ENCODE measurements around the gene GARIN5B. TPM values are rescaled to one million over a fixed set of nuclear protein-coding genes. Genes with fewer than 3 reads are reported as not detected.

The GARIN5B gene
- total RNA-seq, 1 donor from 2014 or later = not detected

- no peak for DNase-seq
- intact Hi-C loops (cut with DNase I) = no loop called here
- no peak for ATAC-seq (ENCODE audit: poor library complexity)
These were observed 51.3 kb downstream of the GARIN5B start for GRCh38 chr19:55311797-55312196.

GRCh38 chr19:55311397-55311796 lies 51.7 kb downstream of the GARIN5B start:
- intact Hi-C loops (cut with DNase I) = no loop called here
- DNase-seq (no peak), ATAC-seq (ENCODE audit: poor library complexity) (no peak)

DNA sequence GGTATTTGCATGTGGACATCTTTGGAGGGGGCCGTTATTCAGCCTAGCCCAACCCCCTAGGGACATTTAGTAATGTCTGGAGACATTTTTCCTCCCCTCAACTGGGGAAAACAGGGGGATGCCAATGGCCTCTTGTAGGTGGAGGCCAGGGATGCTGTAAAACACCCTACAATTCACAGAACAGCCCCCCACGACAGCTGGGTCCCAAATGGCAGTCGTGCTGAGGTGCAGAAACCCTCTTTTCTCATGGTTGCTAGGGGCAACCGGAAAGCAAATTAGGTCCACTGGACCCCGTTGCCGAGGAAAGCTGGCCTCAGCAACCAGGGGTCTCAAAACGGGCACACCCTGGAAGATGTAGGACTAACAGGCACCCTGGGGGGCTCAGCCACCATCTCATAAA lies 52.6 kb downstream of the GARIN5B start:
- no peak for DNase-seq
- no peak for ATAC-seq (ENCODE audit: poor library complexity)
- intact Hi-C loops (cut with DNase I) = no loop called here

DNA sequence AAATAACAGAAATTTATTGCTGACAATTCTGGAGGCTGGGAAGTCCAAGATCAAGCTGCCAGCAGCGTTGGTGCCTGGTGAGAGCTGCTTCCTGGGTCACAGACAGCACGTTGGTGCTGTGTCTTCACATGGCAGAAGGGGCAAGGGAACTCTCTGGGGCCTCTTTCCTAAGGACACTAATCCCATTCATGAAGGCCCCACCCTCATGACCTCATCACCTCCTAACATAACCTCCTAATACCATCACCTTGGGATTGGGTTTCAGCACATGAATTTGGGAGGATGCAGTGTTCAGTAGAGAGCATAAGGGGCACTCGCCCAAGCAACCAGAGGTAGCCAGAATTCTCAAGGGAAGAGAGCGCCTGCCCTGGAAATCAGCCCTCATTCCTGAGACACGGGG lies 53.6 kb downstream of the GARIN5B start:
- DNase-seq (no peak), ATAC-seq (ENCODE audit: poor library complexity) (no peak)
- intact Hi-C loops (cut with DNase I) = no loop called here

DNA sequence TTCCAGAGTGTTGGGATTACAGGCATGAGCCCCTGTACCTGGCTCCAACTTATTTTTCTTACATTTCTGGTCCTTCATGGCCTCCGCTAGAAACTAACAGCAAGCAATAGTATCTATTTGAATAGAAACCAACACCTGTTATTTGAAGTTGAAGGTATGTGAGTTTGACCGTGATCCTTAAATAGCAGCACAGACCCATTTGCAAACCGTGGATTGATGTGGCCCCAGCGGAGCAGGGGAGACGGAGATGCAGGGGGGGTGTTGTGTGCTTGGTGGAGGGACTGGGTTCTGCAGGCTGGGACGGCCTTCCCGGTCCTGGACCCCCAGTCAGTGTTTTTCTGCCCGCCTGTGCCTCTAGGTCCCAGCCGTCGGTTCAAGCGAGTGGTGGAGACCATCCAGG lies 54.8 kb downstream of the GARIN5B start:
- intact Hi-C loops (cut with DNase I) = no loop called here
- ATAC-seq (ENCODE audit: poor library complexity) (no peak), DNase-seq (no peak)

- DNase-seq = no peak
- intact Hi-C loops (cut with DNase I) = no loop called here
- no peak for ATAC-seq (ENCODE audit: poor library complexity)
These were observed 56.3 kb downstream of the GARIN5B start for GRCh38 chr19:55306712-55307111.

- DNase-seq (no peak), ATAC-seq (ENCODE audit: poor library complexity) (no peak)
- intact Hi-C loops (cut with DNase I) = no loop called here
These were observed 57.0 kb downstream of the GARIN5B start for GRCh38 chr19:55305983-55306562.

DNA sequence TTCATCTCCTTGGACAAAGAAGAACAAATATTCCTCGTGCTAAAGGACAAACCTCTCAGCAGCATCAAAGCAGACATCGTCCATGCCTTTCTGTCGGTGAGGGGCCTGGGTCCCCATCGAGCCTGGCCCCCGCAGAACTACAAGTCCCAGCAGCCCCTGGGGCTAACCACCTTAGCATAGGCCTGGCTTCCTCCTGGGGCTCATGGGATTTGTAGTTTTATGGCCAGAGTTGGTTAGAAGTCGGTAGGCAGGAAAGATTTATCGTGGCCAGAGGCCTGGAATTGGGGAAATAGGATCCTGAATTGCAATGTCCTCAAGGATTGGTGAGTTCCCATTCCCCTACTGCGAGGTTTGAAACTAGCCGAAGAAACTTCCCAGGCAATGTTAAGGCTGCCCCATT lies 57.6 kb downstream of the GARIN5B start:
- ATAC-seq (ENCODE audit: poor library complexity) (peak; percentile 67), DNase-seq (no peak)
- intact Hi-C loops (cut with DNase I) = no loop called here

- intact Hi-C loops (cut with DNase I) = loop anchor here (5.0 kb wide), 1 partner anchor 77 kb away; the partner anchor contains the start of gene TMEM238
- DNase-seq (no peak), ATAC-seq (ENCODE audit: poor library complexity) (no peak)
These were observed 58.1 kb downstream of the GARIN5B start for GRCh38 chr19:55304980-55305379.

Other genes with a start within 250 kb of the GARIN5B start
- 126 TPM for gene PPP1R12C, start 245.6 kb downstream of the GARIN5B start, total RNA-seq
- 54.1 TPM for gene TNNT1, start 214.1 kb downstream of the GARIN5B start, total RNA-seq
- 4,564 TPM for gene TNNI3, start 205.5 kb downstream of the GARIN5B start, total RNA-seq
- gene DNAAF3, start 196.6 kb downstream of the GARIN5B start, total RNA-seq = 0.59 TPM
- gene SYT5, start 183.0 kb downstream of the GARIN5B start, total RNA-seq = not detected
- gene PTPRH, start 153.8 kb downstream of the GARIN5B start, total RNA-seq = 0.54 TPM
- gene TMEM86B, start 134.5 kb downstream of the GARIN5B start, total RNA-seq = 2.3 TPM
- 37.1 TPM for gene PPP6R1, start 104.2 kb downstream of the GARIN5B start, total RNA-seq
- 29.2 TPM for gene HSPBP1, start 83.2 kb downstream of the GARIN5B start, total RNA-seq
- 1.6 TPM for gene BRSK1, start 79.3 kb downstream of the GARIN5B start, total RNA-seq
- 1.7 TPM for gene TMEM150B, start 37.9 kb downstream of the GARIN5B start, total RNA-seq
- gene KMT5C, start 23.4 kb downstream of the GARIN5B start, total RNA-seq = 6.6 TPM
- not detected for gene COX6B2, start 8.5 kb downstream of the GARIN5B start, total RNA-seq
- not detected for gene IL11, start 7.2 kb upstream of the GARIN5B start, total RNA-seq
- gene TMEM190, start 13.6 kb upstream of the GARIN5B start, total RNA-seq = not detected
- 1.0 TPM for gene TMEM238, start 21.0 kb upstream of the GARIN5B start, total RNA-seq
- gene RPL28, start 22.7 kb upstream of the GARIN5B start, total RNA-seq = 569 TPM
- 22.6 TPM for gene UBE2S, start 44.5 kb upstream of the GARIN5B start, total RNA-seq
- not detected for gene SHISA7, start 80.0 kb upstream of the GARIN5B start, total RNA-seq
- 48.9 TPM for gene ISOC2, start 98.4 kb upstream of the GARIN5B start, total RNA-seq
- not detected for gene C19orf85, start 101.5 kb upstream of the GARIN5B start, total RNA-seq
- 4.7 TPM for gene ZNF628, start 113.4 kb upstream of the GARIN5B start, total RNA-seq
- 2.9 TPM for gene NAT14, start 121.9 kb upstream of the GARIN5B start, total RNA-seq
- gene SSC5D, start 125.2 kb upstream of the GARIN5B start, total RNA-seq = 2.6 TPM
- 15.6 TPM for gene SBK2, start 173.9 kb upstream of the GARIN5B start, total RNA-seq
- gene SBK3, start 182.3 kb upstream of the GARIN5B start, total RNA-seq = 27.4 TPM
- 13.6 TPM for gene ZNF579, start 217.6 kb upstream of the GARIN5B start, total RNA-seq
- 13.0 TPM for gene FIZ1, start 236.3 kb upstream of the GARIN5B start, total RNA-seq
- 17.5 TPM for gene ZNF524, start 237.0 kb upstream of the GARIN5B start, total RNA-seq
- gene ZNF865, start 242.4 kb upstream of the GARIN5B start, total RNA-seq = 17.4 TPM

All from Right ventricle myocardium superior (tissue), 1 donor.